T-cell (primary cell): ENCODE measurements around the gene XPNPEP3. TPM values are rescaled to one million over a fixed set of nuclear protein-coding genes. Genes with fewer than 3 reads are reported as not detected.

Experiments used
- ATAC-seq, 4 experiments: fragments of 200-7000 bp in 3 of 4; fragments of 150-1000 bp in 1 of 4; cut with Tn5 transposase; replicated peaks in 1 of 4; 1 replicate in 3 of 4; 2 replicates in 1 of 4; pipeline ENCODE4 v1.10.0; 2021; ENCODE audit warnings: moderate library complexity in 3 of 4, mild to moderate bottlenecking in 2 of 4, moderate number of reproducible peaks in 1 of 4
- CTCF ChIA-PET, 2 donors: fragments of 300-600 bp; sonication (Branson Sonifier 250); formaldehyde crosslinking; loops; one replicate each; lab custom pipeline; 2022; ENCODE audit warnings: antibody characterized with exemption in 2 of 2; lab: Charles Lee
- POLR2A ChIA-PET, 2 donors: fragments of 300-600 bp; sonication (Branson Sonifier 250); formaldehyde crosslinking; loops; one replicate each; lab custom pipeline; 2022; ENCODE audit warnings: antibody characterized with exemption in 2 of 2; lab: Charles Lee
- DNase-seq, 35 experiments: peaks; one replicate each; pipeline versions ENCODE4 v3.0.0 to v3.0.0-alpha.2; 2013 to 2023
- H3K27ac ChIP-seq: one replicate; pipeline ENCODE4 v1.5.1; 2013; ENCODE audit warnings: low read length
- H3K27me3 ChIP-seq, 2 experiments: replicated peaks in 1 of 2; 1 replicate in 1 of 2; 2 replicates in 1 of 2; pipeline versions ENCODE4 v1.6.1 to v1.7.0; 2013; ENCODE audit warnings: low read length in 1 of 2, mixed read lengths in 1 of 2; ENCODE audit not compliant: control insufficient read depth in 2 of 2, insufficient read depth in 2 of 2; ENCODE audit errors: extremely low read depth in 1 of 2
- H3K36me3 ChIP-seq, 2 donors: 1 replicate in 1 of 2; 2 replicates in 1 of 2; pipeline versions ENCODE4 v1.6.1 to v1.7.0; 2013; ENCODE audit warnings: low read length in 1 of 2; ENCODE audit not compliant: control insufficient read depth in 2 of 2, insufficient read depth in 1 of 2; ENCODE audit errors: extremely low read depth in 1 of 2
- H3K4me1 ChIP-seq, 2 experiments: 1 replicate in 1 of 2; 2 replicates in 1 of 2; pipeline versions ENCODE4 v1.6.1 to v1.7.0; 2013; ENCODE audit warnings: low read length in 2 of 2, mixed read lengths in 1 of 2; ENCODE audit not compliant: insufficient read depth in 2 of 2, control insufficient read depth in 1 of 2; ENCODE audit errors: extremely low read depth in 1 of 2
- H3K4me3 ChIP-seq, 2 donors: 1 replicate in 1 of 2; 2 replicates in 1 of 2; pipeline versions ENCODE4 v1.5.1 to v1.7.0; 2013; ENCODE audit warnings: mild to moderate bottlenecking in 2 of 2, low read length in 1 of 2, moderate library complexity in 1 of 2; ENCODE audit not compliant: control insufficient read depth in 1 of 2; ENCODE audit errors: extremely low read depth in 1 of 2
- H3K9me3 ChIP-seq: 2 replicates; pipeline ENCODE4 v1.7.0; 2013
- H3K27ac Mint-ChIP-seq, 2 donors: one replicate each; pipeline ENCODE4 v1.8.0; 2020 to 2021; ENCODE audit warnings: mild to moderate bottlenecking in 2 of 2, mixed read lengths in 2 of 2
- H3K27me3 Mint-ChIP-seq, 2 donors: one replicate each; pipeline ENCODE4 v1.8.0; 2021 to 2022; ENCODE audit warnings: mixed read lengths in 2 of 2
- H3K36me3 Mint-ChIP-seq: one replicate; pipeline ENCODE4 v1.8.0; 2021; ENCODE audit warnings: mixed read lengths
- H3K4me1 Mint-ChIP-seq, 3 donors: one replicate each; pipeline ENCODE4 v1.8.0; 2020 to 2022; ENCODE audit warnings: mixed read lengths in 3 of 3, mild to moderate bottlenecking in 1 of 3
- H3K4me3 Mint-ChIP-seq, 3 donors: one replicate each; pipeline ENCODE4 v1.8.0; 2020 to 2022; ENCODE audit warnings: mild to moderate bottlenecking in 3 of 3, mixed read lengths in 3 of 3, moderate library complexity in 3 of 3
- H3K9me3 Mint-ChIP-seq, 3 donors: one replicate each; pipeline ENCODE4 v1.8.0; 2020 to 2022; ENCODE audit warnings: mixed read lengths in 3 of 3
- WGBS: methylation state at CpG from one replicate; pipeline ENCODE4 v1.1.5; 2013; ENCODE audit warnings: missing lambda C conversion rate; ENCODE audit not compliant: insufficient coverage; 5-methylcytosine and 5-hydroxymethylcytosine counted together
- total RNA-seq, 35 experiments: library from RNA in 6 of 35; stranded (reverse) in 6 of 35; fragments of 120-200 nt in 1 of 35; gene quantifications; one replicate each; pipeline versions ENCODE4 v1.2.1 to v1.2.4 and lab custom pipeline; 2013 to 2026

XPNPEP3 gene
- total RNA-seq, 5 donors from 2014 or later (not counting 1 experiment from before 2014, with no cell fraction given), result 15.1 to 20.7 (median 15.8) TPM

GRCh38 chr22:40877488-40877887 lies 20.5 kb downstream of the XPNPEP3 start:
- Mint-ChIP-seq H3K27ac (no peak overlapping the region), H3K4me1 (no peaks in the 10 kb centered on the region), H3K27me3 (no peaks in the 10 kb centered on the region), H3K4me3 (no peak overlapping the region), H3K36me3 (peaks cover 19% of the 10 kb centered on the region), H3K9me3 (no peaks in the 10 kb centered on the region)
- H3K36me3 ChIP-seq, result peaks cover 5 to 14% of the 10 kb centered on the region in 2 donors
- DNase-seq, result no peak
- POLR2A ChIA-PET, result interaction anchor here in 1 of 2 donors (0.6 kb wide), 1 partner anchor 542 kb away, joined by 7 read pairs; no protein-coding TSS in a partner anchor
- 100% methylated on average over 1 of the region's 3 CpGs for WGBS
- CTCF ChIA-PET, result interaction anchor here in 1 of 2 donors (0.7 kb wide), 1 partner anchor 687 kb away, joined by 5 read pairs; no protein-coding TSS in a partner anchor
- H3K4me3 ChIP-seq, result no peak overlapping the region
- no peaks in the 10 kb centered on the region for H3K9me3 ChIP-seq
- ATAC-seq, result no peak
- H3K27ac ChIP-seq, result no peak overlapping the region
- no peaks in the 10 kb centered on the region for H3K4me1 ChIP-seq
- no peaks in the 10 kb centered on the region for H3K27me3 ChIP-seq

GRCh38 chr22:40878922-40879321 lies 22.0 kb downstream of the XPNPEP3 start:
- no peak for ATAC-seq
- H3K27ac Mint-ChIP-seq, result no peak overlapping the region
- H3K36me3 Mint-ChIP-seq, result peaks cover 19% of the 10 kb centered on the region
- Histone ChIP-seq H3K27me3 (no peaks in the 10 kb centered on the region), H3K27ac (no peak overlapping the region), H3K4me1 (no peaks in the 10 kb centered on the region), H3K36me3 (peaks cover 0 to 14% of the 10 kb centered on the region in 2 donors), H3K9me3 (no peaks in the 10 kb centered on the region), H3K4me3 (no peak overlapping the region)
- no peaks in the 10 kb centered on the region for H3K9me3 Mint-ChIP-seq
- H3K4me3 Mint-ChIP-seq, result no peak overlapping the region
- POLR2A ChIA-PET, result interaction anchor here (0.5 to 0.7 kb wide), 2 partner anchors 27 to 124 kb away, joined by 5 to 8 read pairs; no protein-coding TSS in a partner anchor
- CTCF ChIA-PET, result interaction anchor here in 1 of 2 donors (0.6 kb wide), 1 partner anchor 69 kb away, joined by 4 read pairs; no protein-coding TSS in a partner anchor
- no CpG with 5 or more reads among the region's 2 CpGs for WGBS
- DNase-seq, result no peak
- H3K4me1 Mint-ChIP-seq, result no peaks in the 10 kb centered on the region
- H3K27me3 Mint-ChIP-seq, result no peaks in the 10 kb centered on the region

GRCh38 chr22:40889116-40889515 lies 32.2 kb downstream of the XPNPEP3 start:
- CTCF ChIA-PET, result no interaction called here
- Histone ChIP-seq H3K27me3 (no peaks in the 10 kb centered on the region), H3K9me3 (no peaks in the 10 kb centered on the region), H3K4me1 (no peaks in the 10 kb centered on the region), H3K36me3 (peaks cover 4 to 37% of the 10 kb centered on the region in 2 donors), H3K4me3 (no peak overlapping the region), H3K27ac (no peak overlapping the region)
- H3K36me3 Mint-ChIP-seq, result peaks cover 33% of the 10 kb centered on the region
- H3K27ac Mint-ChIP-seq, result no peak overlapping the region
- no peaks in the 10 kb centered on the region for H3K4me1 Mint-ChIP-seq
- no peak for ATAC-seq
- H3K27me3 Mint-ChIP-seq, result no peaks in the 10 kb centered on the region
- no peak for DNase-seq
- POLR2A ChIA-PET, result interaction anchor here in 1 of 2 donors (0.6 kb wide), 1 partner anchor 32 kb away, joined by 3 read pairs; the partner anchor contains the start of gene XPNPEP3
- no peaks in the 10 kb centered on the region for H3K9me3 Mint-ChIP-seq
- no peak overlapping the region for H3K4me3 Mint-ChIP-seq

GRCh38 chr22:40890881-40891280 lies 33.9 kb downstream of the XPNPEP3 start:
- DNase-seq (no peak), ATAC-seq (no peak)
- Histone ChIP-seq H3K27ac (no peak overlapping the region), H3K9me3 (no peaks in the 10 kb centered on the region), H3K4me3 (no peak overlapping the region), H3K27me3 (no peaks in the 10 kb centered on the region), H3K4me1 (no peaks in the 10 kb centered on the region), H3K36me3 (peaks cover 4 to 35% of the 10 kb centered on the region in 2 donors)
- CTCF ChIA-PET, result interaction anchor here in 1 of 2 donors (0.6 kb wide), 1 partner anchor 14 kb away, joined by 3 read pairs; no protein-coding TSS in a partner anchor
- no CpG with 5 or more reads among the region's 3 CpGs for WGBS
- POLR2A ChIA-PET, result interaction anchor here in 1 of 2 donors (0.6 kb wide), 1 partner anchor 18 kb away, joined by 8 read pairs; no protein-coding TSS in a partner anchor
- H3K27me3 Mint-ChIP-seq, result no peaks in the 10 kb centered on the region
- no peak overlapping the region for H3K27ac Mint-ChIP-seq
- peaks cover 30% of the 10 kb centered on the region for H3K36me3 Mint-ChIP-seq
- no peak overlapping the region for H3K4me3 Mint-ChIP-seq
- no peaks in the 10 kb centered on the region for H3K4me1 Mint-ChIP-seq
- no peaks in the 10 kb centered on the region for H3K9me3 Mint-ChIP-seq

- Histone ChIP-seq H3K4me3 (no peak overlapping the region), H3K36me3 (peaks cover 2 to 8% of the 10 kb centered on the region in 2 donors), H3K4me1 (no peaks in the 10 kb centered on the region), H3K9me3 (no peaks in the 10 kb centered on the region), H3K27ac (no peak overlapping the region), H3K27me3 (no peaks in the 10 kb centered on the region)
- H3K9me3 Mint-ChIP-seq, result no peaks in the 10 kb centered on the region
- H3K36me3 Mint-ChIP-seq, result peaks cover 9% of the 10 kb centered on the region
- no peak overlapping the region for H3K4me3 Mint-ChIP-seq
- WGBS, result 100% methylated on average over 1 of the region's 4 CpGs
- ChIA-PET POLR2A (no interaction called here), CTCF (interaction anchor here in 1 of 2 donors (1.1 kb wide), 1 partner anchor 211 kb away, joined by 5 read pairs; no protein-coding TSS in a partner anchor)
- no peaks in the 10 kb centered on the region for H3K27me3 Mint-ChIP-seq
- no peak overlapping the region for H3K27ac Mint-ChIP-seq
- peaks cover 5 to 8% (median 5%) of the 10 kb centered on the region in 3 donors for H3K4me1 Mint-ChIP-seq
- DNase-seq, result no peak
- no peak for ATAC-seq
Observed at GRCh38 chr22:40894417-40894816, 37.5 kb downstream of the XPNPEP3 start.

- ATAC-seq, result peak; percentile 52 to 65 (median 58)
- Histone ChIP-seq H3K4me3 (no peak overlapping the region), H3K27me3 (no peaks in the 10 kb centered on the region), H3K9me3 (no peaks in the 10 kb centered on the region), H3K4me1 (no peaks in the 10 kb centered on the region), H3K27ac (no peak overlapping the region), H3K36me3 (no peaks in the 10 kb centered on the region)
- DNase-seq, result peak in 1 of 35 experiments; percentile 68
- H3K4me1 Mint-ChIP-seq, result peaks cover 5 to 9% (median 5%) of the 10 kb centered on the region in 3 donors
- no peaks in the 10 kb centered on the region for H3K9me3 Mint-ChIP-seq
- 0% methylated on average over 2 of the region's 3 CpGs for WGBS
- H3K36me3 Mint-ChIP-seq, result peaks cover 9% of the 10 kb centered on the region
- CTCF ChIA-PET, result interaction anchor here (0.5 to 1.8 kb wide), 19 partner anchors 9 to 531 kb away, joined by 3 to 20 read pairs (median 4); partner anchors contain the start of genes ST13 (in 1 of the 2) and XPNPEP3 (in 1 of the 2)
- no peak overlapping the region for H3K4me3 Mint-ChIP-seq
- H3K27ac Mint-ChIP-seq, result no peak overlapping the region
- POLR2A ChIA-PET, result interaction anchor here (0.5 to 0.6 kb wide), 3 partner anchors 15 to 1641 kb away, joined by 3 to 21 read pairs (median 3); partner anchors contain the start of gene RPL3 (in 1 of the 2)
- no peaks in the 10 kb centered on the region for H3K27me3 Mint-ChIP-seq
Observed at GRCh38 chr22:40898850-40899357, 42.0 kb downstream of the XPNPEP3 start.
